ENCODE data around the gene SPTBN2. TPM values are rescaled to one million over a fixed set of nuclear protein-coding genes. Genes with fewer than 3 reads are reported as not detected.

The SPTBN2 gene
- total RNA-seq, 1 donor from 2014 or later = 3.2 TPM

- intact Hi-C loops (cut with DNase I) = no loop called here
- H3K27ac ChIP-seq = no peak overlapping the region
- no peak overlapping the region for H3K4me3 ChIP-seq
- TF ChIP-seq, protein P1, sequence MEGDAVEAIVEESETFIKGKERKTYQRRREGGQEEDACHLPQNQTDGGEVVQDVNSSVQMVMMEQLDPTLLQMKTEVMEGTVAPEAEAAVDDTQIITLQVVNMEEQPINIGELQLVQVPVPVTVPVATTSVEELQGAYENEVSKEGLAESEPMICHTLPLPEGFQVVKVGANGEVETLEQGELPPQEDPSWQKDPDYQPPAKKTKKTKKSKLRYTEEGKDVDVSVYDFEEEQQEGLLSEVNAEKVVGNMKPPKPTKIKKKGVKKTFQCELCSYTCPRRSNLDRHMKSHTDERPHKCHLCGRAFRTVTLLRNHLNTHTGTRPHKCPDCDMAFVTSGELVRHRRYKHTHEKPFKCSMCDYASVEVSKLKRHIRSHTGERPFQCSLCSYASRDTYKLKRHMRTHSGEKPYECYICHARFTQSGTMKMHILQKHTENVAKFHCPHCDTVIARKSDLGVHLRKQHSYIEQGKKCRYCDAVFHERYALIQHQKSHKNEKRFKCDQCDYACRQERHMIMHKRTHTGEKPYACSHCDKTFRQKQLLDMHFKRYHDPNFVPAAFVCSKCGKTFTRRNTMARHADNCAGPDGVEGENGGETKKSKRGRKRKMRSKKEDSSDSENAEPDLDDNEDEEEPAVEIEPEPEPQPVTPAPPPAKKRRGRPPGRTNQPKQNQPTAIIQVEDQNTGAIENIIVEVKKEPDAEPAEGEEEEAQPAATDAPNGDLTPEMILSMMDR (IDR thresholded peaks at IDR 0.05) = no peak
- no peaks in the 10 kb centered on the region for H3K4me1 ChIP-seq
- H3K27me3 ChIP-seq = no peaks in the 10 kb centered on the region
- peaks cover 0 to 10% of the 10 kb centered on the region in 2 donors for H3K9me3 ChIP-seq
- H3K36me3 ChIP-seq = no peaks in the 10 kb centered on the region
- no peak for DNase-seq (ENCODE audit: low spot score in 2 of 2)
Measured at GRCh38 chr11:66700337-66700736, 28.7 kb downstream of the SPTBN2 start.

DNA sequence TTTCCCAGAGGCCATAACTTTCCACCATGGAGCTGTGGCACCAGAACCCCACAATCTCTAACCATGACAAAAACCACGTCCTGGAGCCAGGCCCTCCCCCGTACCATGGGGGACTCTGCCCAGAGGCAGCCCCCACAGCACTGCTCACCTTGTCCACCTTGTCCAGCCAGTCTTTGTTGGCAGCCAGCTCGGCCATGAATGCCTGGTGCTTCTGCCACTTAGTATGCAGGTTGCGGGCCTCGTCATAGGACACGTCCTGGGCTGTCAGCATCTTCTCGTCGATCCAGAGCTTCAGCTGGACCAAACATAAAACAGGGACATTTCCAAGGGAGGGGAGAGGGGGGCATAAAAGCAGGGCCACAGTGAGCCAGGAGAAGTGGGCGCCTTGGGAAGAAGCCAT lies 30.5 kb downstream of the SPTBN2 start:
- no peak overlapping the region for H3K4me3 ChIP-seq
- no peaks in the 10 kb centered on the region for H3K27me3 ChIP-seq
- H3K9me3 ChIP-seq = peaks cover 0 to 10% of the 10 kb centered on the region in 2 donors
- H3K4me1 ChIP-seq = no peaks in the 10 kb centered on the region
- H3K36me3 ChIP-seq = no peaks in the 10 kb centered on the region
- H3K27ac ChIP-seq = no peak overlapping the region
- TF ChIP-seq, protein P1 (IDR thresholded peaks at IDR 0.05) = no peak
- no peak for DNase-seq (ENCODE audit: low spot score in 2 of 2)
- intact Hi-C loops (cut with DNase I) = no loop called here

GRCh38 chr11:66697988-66698387 lies 31.0 kb downstream of the SPTBN2 start:
- TF ChIP-seq, protein P1 (IDR thresholded peaks at IDR 0.05) = no peak
- H3K36me3 ChIP-seq = no peaks in the 10 kb centered on the region
- DNase-seq (ENCODE audit: low spot score in 2 of 2) = no peak
- H3K4me3 ChIP-seq = no peak overlapping the region
- peaks cover 0 to 10% of the 10 kb centered on the region in 2 donors for H3K9me3 ChIP-seq
- H3K27ac ChIP-seq = no peak overlapping the region
- no peaks in the 10 kb centered on the region for H3K4me1 ChIP-seq
- no peaks in the 10 kb centered on the region for H3K27me3 ChIP-seq
- intact Hi-C loops (cut with DNase I) = no loop called here

GRCh38 chr11:66696146-66696545 lies 32.9 kb downstream of the SPTBN2 start:
- TF ChIP-seq, protein P1 (IDR thresholded peaks at IDR 0.05) = no peak
- peaks cover 0 to 10% of the 10 kb centered on the region in 2 donors for H3K9me3 ChIP-seq
- intact Hi-C loops (cut with DNase I) = no loop called here
- H3K4me3 ChIP-seq = no peak overlapping the region
- H3K36me3 ChIP-seq = no peaks in the 10 kb centered on the region
- H3K27ac ChIP-seq = no peak overlapping the region
- no peaks in the 10 kb centered on the region for H3K27me3 ChIP-seq
- DNase-seq (ENCODE audit: low spot score in 2 of 2) = no peak
- H3K4me1 ChIP-seq = no peaks in the 10 kb centered on the region

DNA sequence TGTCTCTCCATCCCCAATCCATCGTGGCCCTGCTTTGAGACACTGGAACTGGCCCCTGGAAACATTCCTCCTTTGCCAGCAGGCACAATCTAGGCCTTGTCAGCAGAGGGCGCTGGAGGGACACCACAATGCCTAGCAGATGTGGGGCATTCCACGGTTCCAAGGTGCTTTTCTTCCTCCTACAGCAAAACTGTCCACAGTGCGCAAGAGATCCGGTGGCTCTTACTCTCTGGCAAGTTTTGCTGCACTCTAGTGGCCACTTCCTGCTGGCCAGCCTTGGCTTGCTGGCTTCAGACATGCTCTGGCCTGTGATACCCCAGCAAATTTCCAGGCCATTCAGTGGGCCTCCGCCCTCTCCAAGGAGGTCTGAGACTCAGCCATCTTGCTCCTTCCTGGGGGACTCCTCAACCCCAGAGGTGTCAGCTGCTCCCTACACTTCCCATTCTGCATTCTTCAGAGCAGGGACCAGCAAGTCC lies 34.2 kb downstream of the SPTBN2 start:
- no peaks in the 10 kb centered on the region for H3K4me1 ChIP-seq
- H3K4me3 ChIP-seq = no peak overlapping the region
- peaks cover 0 to 9% of the 10 kb centered on the region in 2 donors for H3K9me3 ChIP-seq
- intact Hi-C loops (cut with DNase I) = loop anchor here (1.0 kb wide), 2 partner anchors 140 to 189 kb away; no protein-coding TSS in a partner anchor
- H3K27ac ChIP-seq = no peak overlapping the region
- H3K27me3 ChIP-seq = no peaks in the 10 kb centered on the region
- peak; percentile 50 to 92 for DNase-seq (ENCODE audit: low spot score in 2 of 2)
- TF ChIP-seq, protein P1 (IDR thresholded peaks at IDR 0.05) = peak; percentile 88 to 93 (median 90)
- no peaks in the 10 kb centered on the region for H3K36me3 ChIP-seq

- Histone ChIP-seq H3K9me3 (peaks cover 0 to 3% of the 10 kb centered on the region in 2 donors), H3K4me1 (no peaks in the 10 kb centered on the region), H3K27ac (no peak overlapping the region), H3K36me3 (no peaks in the 10 kb centered on the region), H3K27me3 (no peaks in the 10 kb centered on the region), H3K4me3 (no peak overlapping the region)
- intact Hi-C loops (cut with DNase I) = loop anchor here (1.0 kb wide), 2 partner anchors 140 to 189 kb away; no protein-coding TSS in a partner anchor
- no peak for DNase-seq (ENCODE audit: low spot score in 2 of 2)
- TF ChIP-seq, protein P1 (IDR thresholded peaks at IDR 0.05) = no peak
Measured at GRCh38 chr11:66694056-66694410, 35.0 kb downstream of the SPTBN2 start.
